Prostate gland (tissue), 2 donors: ENCODE data around the gene DSCAML1.

Experiments
- CTCF ChIP-seq, 4 experiments: fragments of 200-600 bp in 2 of 4; fragments of 450-650 bp in 2 of 4; sonication (generic) in 2 of 4; IDR thresholded peaks; 1 replicate in 3 of 4; 2 replicates in 1 of 4; pipeline ENCODE4 v1.5.1; 2016 to 2019; ENCODE audit warnings: antibody characterized with exemption in 4 of 4, mild to moderate bottlenecking in 2 of 4, moderate library complexity in 2 of 4
- POLR2A ChIP-seq: fragments of 450-650 bp; IDR thresholded peaks from one replicate; pipeline ENCODE4 v1.6.1; 2016; ENCODE audit warnings: antibody characterized with exemption, mild to moderate bottlenecking
- POLR2AphosphoS5 ChIP-seq: sonication (generic); formaldehyde crosslinking; IDR thresholded peaks from one replicate; pipeline ENCODE4 v1.6.1; 2017; ENCODE audit warnings: antibody characterized with exemption

DNA sequence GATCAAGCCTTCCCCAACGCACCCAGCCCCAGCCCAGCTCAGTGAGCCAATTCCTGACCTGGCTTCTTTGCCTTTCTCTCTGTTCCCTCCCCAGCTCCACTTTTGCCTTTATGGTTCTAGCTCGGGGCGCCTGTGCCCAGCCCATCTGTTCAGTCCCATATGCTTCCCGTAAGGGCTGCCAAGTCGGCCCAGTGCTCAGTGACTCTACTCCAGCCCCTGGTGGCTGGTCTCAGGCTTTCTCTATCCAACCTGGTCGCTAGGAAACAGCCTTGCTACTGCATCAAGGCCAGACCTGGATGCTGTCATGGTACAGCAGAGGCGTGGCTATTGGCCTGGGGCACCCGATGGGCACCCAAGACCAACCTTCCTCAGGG, 178.0 kb downstream of the DSCAML1 start:
- no peak for TF ChIP-seq CTCF (IDR thresholded peaks at IDR 0.05)
- TF ChIP-seq POLR2AphosphoS5 = no peak
- no peak for TF ChIP-seq POLR2A
